Activated T-helper 1 cell treated with anti-CD3 and anti-CD28 coated beads, Interleukin-12 subunit alpha, Interleukin-12 subunit beta, Interleukin-2, Interleukin-4 antibody, amounts not matched to agents 30 ng/mL and 10 ng/mL and 1 ng/mL, durations not matched to agents 14 hours and 24 hours and 36 hours (primary cell): ENCODE data around the gene VCP. TPM values are rescaled to one million over a fixed set of nuclear protein-coding genes. Genes with fewer than 3 reads are reported as not detected.

Experiments
- DNase-seq: peaks from one replicate; pipeline ENCODE4 v3.0.0; 2021; ENCODE audit warnings: low spot score
- H3K27ac Mint-ChIP-seq: one replicate; pipeline ENCODE4 v1.8.0; 2021; ENCODE audit warnings: mild to moderate bottlenecking, mixed read lengths
- H3K27me3 Mint-ChIP-seq: one replicate; pipeline ENCODE4 v1.8.0; 2022; ENCODE audit warnings: mild to moderate bottlenecking, moderate library complexity, mixed read lengths; ENCODE audit not compliant: insufficient read depth
- H3K36me3 Mint-ChIP-seq: one replicate; pipeline ENCODE4 v1.8.0; 2021; ENCODE audit warnings: low read depth, mixed read lengths
- H3K4me1 Mint-ChIP-seq: one replicate; pipeline ENCODE4 v1.8.0; 2021; ENCODE audit warnings: low read depth, mixed read lengths
- H3K4me3 Mint-ChIP-seq: one replicate; pipeline ENCODE4 v1.8.0; 2021; ENCODE audit warnings: mild to moderate bottlenecking, moderate library complexity, mixed read lengths
- H3K9me3 Mint-ChIP-seq: one replicate; pipeline ENCODE4 v1.8.0; 2021; ENCODE audit warnings: mixed read lengths
- intact Hi-C: fragments of 100-400 bp; cut with micrococcal nuclease; formaldehyde crosslinking; loops from one replicate; pipeline ENCODE4 v1.15.1; 2024
- total RNA-seq: library from RNA; stranded (reverse); gene quantifications from 2 replicates; pipeline ENCODE4 v1.2.3, GENCODE V29; 2022

The VCP gene
- total RNA-seq, 1 donor from 2014 or later, result 334 TPM

- no peak overlapping the region for H3K4me3 Mint-ChIP-seq
- no peaks in the 10 kb centered on the region for H3K27me3 Mint-ChIP-seq
- intact Hi-C loops, result no loop called here
- H3K9me3 Mint-ChIP-seq, result no peaks in the 10 kb centered on the region
- no peak overlapping the region for H3K27ac Mint-ChIP-seq
- peaks cover 39% of the 10 kb centered on the region for H3K4me1 Mint-ChIP-seq
- no peak for DNase-seq
- H3K36me3 Mint-ChIP-seq, result peaks cover 23% of the 10 kb centered on the region
Observed at GRCh38 chr9:35108946-35109575, 36.6 kb upstream of the VCP start.

GRCh38 chr9:35108461-35108860, 36.0 kb upstream of the VCP start:
- intact Hi-C loops, result no loop called here
- H3K36me3 Mint-ChIP-seq, result peaks cover 18% of the 10 kb centered on the region
- H3K4me3 Mint-ChIP-seq, result peak overlapping the region; percentile 26
- no peaks in the 10 kb centered on the region for H3K9me3 Mint-ChIP-seq
- H3K27me3 Mint-ChIP-seq, result no peaks in the 10 kb centered on the region
- peaks cover 38% of the 10 kb centered on the region for H3K4me1 Mint-ChIP-seq
- no peak for DNase-seq
- H3K27ac Mint-ChIP-seq, result no peak overlapping the region

- Mint-ChIP-seq H3K4me3 (no peak overlapping the region), H3K36me3 (peaks cover 22% of the 10 kb centered on the region), H3K4me1 (peaks cover 39% of the 10 kb centered on the region), H3K9me3 (no peaks in the 10 kb centered on the region), H3K27ac (no peak overlapping the region), H3K27me3 (no peaks in the 10 kb centered on the region)
- no peak for DNase-seq
- intact Hi-C loops, result no loop called here
Observed at GRCh38 chr9:35107297-35108290, 35.2 kb upstream of the VCP start.

DNA sequence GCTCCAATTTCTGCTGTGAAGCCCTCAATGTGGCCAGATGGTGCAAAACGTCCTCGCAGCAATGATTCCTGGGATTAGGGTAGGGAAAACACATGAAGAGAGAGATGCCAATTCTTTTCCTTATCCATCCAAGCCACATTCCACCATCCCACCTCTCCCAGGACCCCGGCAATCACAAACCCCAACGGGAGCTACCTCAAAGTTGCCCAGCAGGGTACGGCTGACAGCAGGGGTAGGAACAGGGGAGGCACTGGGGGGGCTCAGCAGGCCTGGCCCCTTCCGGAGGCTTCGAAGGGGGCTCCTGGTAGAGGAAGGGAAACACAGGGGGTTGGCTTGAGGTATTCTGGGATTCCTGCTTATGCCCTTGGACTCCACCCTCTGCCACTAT, 33.9 kb upstream of the VCP start:
- no peak for DNase-seq
- intact Hi-C loops, result no loop called here
- Mint-ChIP-seq H3K27me3 (no peaks in the 10 kb centered on the region), H3K4me3 (no peak overlapping the region), H3K9me3 (no peaks in the 10 kb centered on the region), H3K27ac (no peak overlapping the region), H3K36me3 (peaks cover 30% of the 10 kb centered on the region), H3K4me1 (peaks cover 28% of the 10 kb centered on the region)

DNA sequence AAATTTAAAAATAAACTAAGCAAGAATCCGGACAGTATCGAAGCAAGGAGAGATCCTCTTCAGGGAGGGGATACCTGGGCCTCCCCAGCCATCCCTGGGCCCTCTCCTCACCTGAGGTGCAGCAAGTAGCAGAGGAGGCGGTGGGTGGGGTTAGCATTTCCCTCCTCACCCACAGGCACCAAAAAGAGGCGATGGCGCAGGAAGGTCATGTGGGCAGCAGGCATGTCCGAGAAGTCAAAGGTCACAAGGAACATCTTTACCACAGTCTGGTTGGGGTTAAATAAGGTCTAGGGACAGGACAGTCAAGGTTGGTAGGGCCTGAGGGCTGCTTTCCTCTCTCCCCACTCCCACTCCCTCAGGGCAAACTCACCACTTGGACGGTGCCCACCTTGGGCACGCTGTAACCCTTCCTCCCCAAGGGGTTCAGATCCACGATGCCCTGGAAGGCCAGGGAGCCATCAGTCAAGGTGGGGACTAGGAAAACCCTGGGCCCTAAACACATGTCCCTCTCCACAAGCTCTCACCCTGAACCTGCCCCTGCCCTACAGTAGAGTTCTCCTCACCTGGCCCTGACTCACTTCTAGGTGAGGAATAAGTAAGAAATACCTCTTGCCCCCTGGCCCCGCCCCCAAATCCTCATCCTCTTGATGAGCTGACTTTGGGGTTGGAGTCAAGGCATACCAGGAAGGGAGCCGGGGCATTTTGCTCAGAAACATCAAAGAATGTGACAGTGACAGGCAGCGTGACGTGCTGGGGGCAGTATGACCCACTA, 33.3 kb upstream of the VCP start:
- Mint-ChIP-seq H3K4me1 (peaks cover 32% of the 10 kb centered on the region), H3K36me3 (peaks cover 36% of the 10 kb centered on the region), H3K9me3 (no peaks in the 10 kb centered on the region), H3K27ac (peak overlapping the region; percentile 29), H3K4me3 (no peak overlapping the region), H3K27me3 (no peaks in the 10 kb centered on the region)
- intact Hi-C loops, result no loop called here
- no peak for DNase-seq

GRCh38 chr9:35105126-35105525, 32.7 kb upstream of the VCP start:
- Mint-ChIP-seq H3K27me3 (no peaks in the 10 kb centered on the region), H3K36me3 (peaks cover 42% of the 10 kb centered on the region)

DNA sequence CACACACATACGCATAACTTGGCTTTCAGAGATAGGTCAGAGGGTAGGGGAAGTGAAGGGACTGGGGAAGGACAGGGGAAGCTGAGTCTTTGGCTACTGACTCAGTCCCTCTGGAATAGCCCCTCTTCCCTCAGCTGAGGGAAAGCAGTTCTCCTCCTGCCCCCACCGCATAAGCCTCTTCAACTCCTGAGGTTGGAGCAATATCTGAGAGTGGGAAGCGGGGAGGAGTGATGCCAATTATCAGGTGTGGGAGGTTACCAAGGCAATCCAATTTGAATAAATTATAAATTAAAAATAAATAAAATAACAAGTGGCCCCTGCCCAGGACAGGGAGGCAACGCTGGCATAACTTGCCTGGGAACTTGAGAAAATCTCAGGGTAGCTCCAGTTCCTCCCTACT, 32.2 kb upstream of the VCP start:
- intact Hi-C loops, result no loop called here

More at GRCh38 chr9:35105126-35105525, 32.7 kb upstream of the VCP start:
- no peaks in the 10 kb centered on the region for H3K9me3 Mint-ChIP-seq
- H3K4me1 Mint-ChIP-seq, result peaks cover 31% of the 10 kb centered on the region
- H3K4me3 Mint-ChIP-seq, result no peak overlapping the region
- no peak for DNase-seq
- H3K27ac Mint-ChIP-seq, result no peak overlapping the region
- intact Hi-C loops, result no loop called here

DNA sequence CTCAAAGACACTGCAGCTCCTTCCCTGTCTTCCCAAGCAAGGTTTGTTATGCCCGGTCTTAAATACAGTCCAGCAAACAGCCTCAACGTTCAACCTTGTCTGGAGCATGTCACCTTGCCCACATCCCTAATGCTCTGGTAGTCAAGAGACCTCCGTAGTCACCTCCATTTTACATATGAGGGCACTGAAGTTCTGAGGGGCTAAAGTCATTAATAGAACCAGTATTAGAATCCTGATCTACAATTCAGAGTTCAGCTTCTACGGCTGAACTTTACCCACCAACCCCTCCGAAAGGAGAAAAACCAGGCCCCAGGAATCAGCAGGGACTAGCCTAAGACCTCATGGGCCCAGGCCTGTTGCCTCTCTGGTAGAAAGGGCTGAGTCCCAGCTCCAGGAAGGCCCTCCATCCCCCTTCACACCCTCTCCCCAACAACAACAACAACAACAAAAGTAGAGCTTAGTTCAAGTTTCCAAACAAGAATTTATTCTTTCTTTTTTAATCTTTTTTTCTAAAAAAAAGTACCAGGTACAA, 31.3 kb upstream of the VCP start:
- peaks cover 28% of the 10 kb centered on the region for H3K4me1 Mint-ChIP-seq
- H3K27ac Mint-ChIP-seq, result peak overlapping the region; percentile 88
- intact Hi-C loops, result loop anchor here (1.0 kb wide), 5 partner anchors 8 to 31 kb away; partner anchors contain the start of gene VCP
- peaks cover 46% of the 10 kb centered on the region for H3K36me3 Mint-ChIP-seq
- peak overlapping the region; percentile 87 for H3K4me3 Mint-ChIP-seq
- no peak for DNase-seq
- no peaks in the 10 kb centered on the region for H3K27me3 Mint-ChIP-seq
- H3K9me3 Mint-ChIP-seq, result no peaks in the 10 kb centered on the region

More for the DNA sequence above, 32.2 kb upstream of the VCP start:
- Mint-ChIP-seq H3K4me3 (no peak overlapping the region), H3K27me3 (no peaks in the 10 kb centered on the region), H3K36me3 (peaks cover 45% of the 10 kb centered on the region), H3K4me1 (peaks cover 29% of the 10 kb centered on the region), H3K9me3 (no peaks in the 10 kb centered on the region), H3K27ac (no peak overlapping the region)
- DNase-seq, result no peak

GRCh38 chr9:35102769-35103659, 30.6 kb upstream of the VCP start, which contains the start of gene STOML2:
STOML2 (minus strand) TSS chr9:35103131; CDS start chr9:35103094, 37 bp downstream.
- Mint-ChIP-seq H3K4me1 (peaks cover 28% of the 10 kb centered on the region), H3K36me3 (peaks cover 44% of the 10 kb centered on the region)
- intact Hi-C loops, result loop anchor here (1.0 kb wide), 5 partner anchors 8 to 31 kb away; partner anchors contain the start of gene VCP

GRCh38 chr9:35102465-35102768, 30.0 kb upstream of the VCP start:
- peak overlapping the region; percentile 87 for H3K4me3 Mint-ChIP-seq
- no peaks in the 10 kb centered on the region for H3K9me3 Mint-ChIP-seq
- peaks cover 28% of the 10 kb centered on the region for H3K4me1 Mint-ChIP-seq
- H3K36me3 Mint-ChIP-seq, result peaks cover 44% of the 10 kb centered on the region
- no peaks in the 10 kb centered on the region for H3K27me3 Mint-ChIP-seq
- intact Hi-C loops, result no loop called here
- no peak for DNase-seq
- H3K27ac Mint-ChIP-seq, result peak overlapping the region; percentile 88

More at GRCh38 chr9:35102769-35103659, 30.6 kb upstream of the VCP start, which contains the start of gene STOML2:
- Mint-ChIP-seq H3K27me3 (no peaks in the 10 kb centered on the region), H3K4me3 (peak within 1 kb of the TSS; percentile 87), H3K9me3 (no peaks in the 10 kb centered on the region), H3K27ac (peak within 1 kb of the TSS; percentile 88)
- DNase-seq, result peak; percentile 89

GRCh38 chr9:35097573-35097972, 25.1 kb upstream of the VCP start:
- no peaks in the 10 kb centered on the region for H3K27me3 Mint-ChIP-seq
- H3K36me3 Mint-ChIP-seq, result peaks cover 35% of the 10 kb centered on the region
- H3K27ac Mint-ChIP-seq, result peak overlapping the region; percentile 50
- peak overlapping the region; percentile 21 for H3K4me3 Mint-ChIP-seq
- DNase-seq, result no peak
- peaks cover 34% of the 10 kb centered on the region for H3K4me1 Mint-ChIP-seq
- no peaks in the 10 kb centered on the region for H3K9me3 Mint-ChIP-seq
- intact Hi-C loops, result loop anchor here (5.0 kb wide), 1 partner anchor 395 kb away; no protein-coding TSS in a partner anchor
